ENCODE measurements around the gene POLR2H. TPM values are rescaled to one million over a fixed set of nuclear protein-coding genes. Genes with fewer than 3 reads are reported as not detected.

The POLR2H gene
- total RNA-seq, 1 donor: 70.1 TPM

GRCh38 chr3:184386047-184386806 lies 24.7 kb downstream of the POLR2H start:
- H3K4me3 ChIP-seq (ENCODE audit: low read depth, low read length): no peak overlapping the region
- no peak for DNase-seq (ENCODE audit: low read depth)
- TF ChIP-seq CTCF (IDR thresholded peaks at IDR 0.05; ENCODE audit: insufficient read depth, low read length): no peak

GRCh38 chr3:184387174-184387714 lies 25.7 kb downstream of the POLR2H start:
- no peak for TF ChIP-seq CTCF (IDR thresholded peaks at IDR 0.05; ENCODE audit: insufficient read depth, low read length)
- H3K4me3 ChIP-seq (ENCODE audit: low read depth, low read length): no peak overlapping the region
- DNase-seq (ENCODE audit: low read depth): no peak

GRCh38 chr3:184388164-184388935 lies 26.8 kb downstream of the POLR2H start:
- no peak for DNase-seq (ENCODE audit: low read depth)
- no peak for TF ChIP-seq CTCF (IDR thresholded peaks at IDR 0.05; ENCODE audit: insufficient read depth, low read length)
- H3K4me3 ChIP-seq (ENCODE audit: low read depth, low read length): no peak overlapping the region

GRCh38 chr3:184388936-184389230 lies 27.4 kb downstream of the POLR2H start:
- no peak for DNase-seq (ENCODE audit: low read depth)
- no peak overlapping the region for H3K4me3 ChIP-seq (ENCODE audit: low read depth, low read length)
- TF ChIP-seq CTCF (IDR thresholded peaks at IDR 0.05; ENCODE audit: insufficient read depth, low read length): no peak

GRCh38 chr3:184389384-184389783 lies 27.9 kb downstream of the POLR2H start:
- no peak for DNase-seq (ENCODE audit: low read depth)
- H3K4me3 ChIP-seq (ENCODE audit: low read depth, low read length): no peak overlapping the region
- no peak for TF ChIP-seq CTCF (IDR thresholded peaks at IDR 0.05; ENCODE audit: insufficient read depth, low read length)

GRCh38 chr3:184389935-184390528 lies 28.5 kb downstream of the POLR2H start:
- H3K4me3 ChIP-seq (ENCODE audit: low read depth, low read length): no peak overlapping the region
- no peak for DNase-seq (ENCODE audit: low read depth)
- no peak for TF ChIP-seq CTCF (IDR thresholded peaks at IDR 0.05; ENCODE audit: insufficient read depth, low read length)

All from fibroblast of the aortic adventitia (primary cell).